Upper lobe of left lung (tissue), 4 donors: ENCODE results near the gene GFPT2.

Source experiments
- CTCF ChIP-seq, 6 experiments: fragments of 450-650 bp in 4 of 6; fragments of 200-600 bp in 2 of 6; sonication (generic) in 2 of 6; IDR thresholded peaks; one replicate each; pipeline ENCODE4 v1.5.1; 2016 to 2019; ENCODE audit warnings: antibody characterized with exemption in 6 of 6
- POLR2A ChIP-seq, 4 donors: fragments of 450-650 bp; IDR thresholded peaks; one replicate each; pipeline ENCODE4 v1.5.1; 2016 to 2017; ENCODE audit warnings: antibody characterized with exemption in 4 of 4, mild to moderate bottlenecking in 2 of 4
- POLR2AphosphoS5 ChIP-seq, 2 donors: sonication (generic); formaldehyde crosslinking; IDR thresholded peaks; one replicate each; pipeline ENCODE4 v1.5.1; 2017; ENCODE audit warnings: antibody characterized with exemption in 2 of 2

GRCh38 chr5:180299526-180299925 is 53.6 kb downstream of the GFPT2 start:
- TF ChIP-seq CTCF (IDR thresholded peaks at IDR 0.05) = no peak
- no peak for TF ChIP-seq POLR2A (IDR thresholded peaks at IDR 0.05)
- TF ChIP-seq POLR2AphosphoS5 (IDR thresholded peaks at IDR 0.05) = no peak
